Karpas-422 (cell line): ENCODE results near the gene BLVRA. TPM values are rescaled to one million over a fixed set of nuclear protein-coding genes. Genes with fewer than 3 reads are reported as not detected.

Source experiments
- DNase-seq: peaks from one replicate; pipeline ENCODE4 v3.0.0-alpha.2; 2015
- H2AFZ ChIP-seq: fragments of 200-600 bp; sonication (generic); 2 replicates; pipeline ENCODE4 v1.6.1; 2014; ENCODE audit warnings: antibody characterized with exemption, low read length, mixed read lengths
- H3K27ac ChIP-seq: fragments of 200-600 bp; sonication (generic); 2 replicates; pipeline ENCODE4 v1.5.1; 2014; ENCODE audit warnings: mild to moderate bottlenecking, low read length, moderate library complexity
- H3K27me3 ChIP-seq: fragments of 200-600 bp; sonication (generic); 2 replicates; pipeline ENCODE4 v1.6.1; 2014; ENCODE audit warnings: low read length, mixed read lengths
- H3K36me3 ChIP-seq: fragments of 200-600 bp; sonication (generic); 2 replicates; pipeline ENCODE4 v1.6.1; 2014; ENCODE audit warnings: low read length, mixed read lengths; ENCODE audit not compliant: insufficient read depth
- H3K4me1 ChIP-seq: fragments of 200-600 bp; sonication (generic); 2 replicates; pipeline ENCODE4 v1.6.1; 2014; ENCODE audit warnings: mild to moderate bottlenecking, low read length, mixed read lengths
- H3K4me2 ChIP-seq: fragments of 200-600 bp; sonication (generic); 2 replicates; pipeline ENCODE4 v1.6.1; 2014; ENCODE audit warnings: low read length, low read depth, mild to moderate bottlenecking; ENCODE audit not compliant: poor library complexity, severe bottlenecking
- H3K4me3 ChIP-seq: fragments of 200-600 bp; sonication (generic); 2 replicates; pipeline ENCODE4 v1.5.1; 2014; ENCODE audit warnings: mild to moderate bottlenecking, antibody characterized with exemption, low read length, mixed read lengths
- H3K79me2 ChIP-seq: fragments of 200-600 bp; sonication (generic); 2 replicates; pipeline ENCODE4 v1.6.1; 2014; ENCODE audit warnings: mild to moderate bottlenecking, low read length, mixed read lengths
- H3K9ac ChIP-seq: fragments of 200-600 bp; sonication (generic); 2 replicates; pipeline ENCODE4 v1.6.0; 2014; ENCODE audit warnings: low read length
- H3K9me2 ChIP-seq: fragments of 200-600 bp; sonication (generic), shearing (Covaris generic); replicated peaks from 2 replicates; pipeline ENCODE4 v1.6.0; 2014; ENCODE audit warnings: mild to moderate bottlenecking, low read length, moderate library complexity; ENCODE audit not compliant: insufficient read depth
- H3K9me3 ChIP-seq: fragments of 300-700, 200-600 bp; sonication (generic); 2 replicates; pipeline ENCODE4 v1.6.1; 2014; ENCODE audit warnings: low read length, mixed read lengths
- H4K20me1 ChIP-seq: fragments of 200-600 bp; sonication (generic); 2 replicates; pipeline ENCODE4 v1.6.1; 2014; ENCODE audit warnings: mild to moderate bottlenecking, antibody characterized with exemption, low read length, low read depth; ENCODE audit not compliant: insufficient read depth
- total RNA-seq: library from RNA; depleted of rRNA; stranded (reverse); fragments of >200 nt; shearing (Covaris generic); gene quantifications from 2 replicates; pipeline ENCODE4 v1.2.3, GENCODE V29; 2014; ENCODE audit warnings: low replicate concordance; rRNA removed

BLVRA gene
- total RNA-seq, 1 experiment from 2014 or later: not detected

DNA sequence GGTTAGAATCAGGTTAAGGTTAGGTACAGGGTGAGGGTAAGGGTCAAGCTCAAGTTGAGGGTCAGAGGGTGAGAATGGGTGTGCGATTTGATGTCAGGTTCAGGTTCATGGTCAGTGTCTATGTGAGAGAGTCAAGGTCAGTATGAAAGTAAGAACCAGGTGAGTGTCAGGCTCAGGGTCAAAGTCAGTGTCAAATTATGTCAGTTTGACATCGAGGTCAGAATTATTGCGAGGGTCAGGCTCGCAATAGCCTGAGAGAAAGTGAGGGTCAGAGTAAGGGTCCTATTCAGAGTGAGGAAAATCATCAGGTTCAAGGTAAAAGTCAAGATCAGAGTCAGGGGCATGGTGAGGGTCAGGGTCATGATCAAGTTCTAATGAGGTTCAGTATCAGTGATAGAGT, 97.8 kb downstream of the BLVRA start:
- no peaks in the 10 kb centered on the region for H3K9me3 ChIP-seq
- H2AFZ ChIP-seq: no peak overlapping the region
- H3K27me3 ChIP-seq: no peaks in the 10 kb centered on the region
- no peak overlapping the region for H3K27ac ChIP-seq
- no peaks in the 10 kb centered on the region for H3K9me2 ChIP-seq
- H3K4me3 ChIP-seq: no peak overlapping the region
- H3K79me2 ChIP-seq: no peaks in the 10 kb centered on the region
- no peaks in the 10 kb centered on the region for H3K36me3 ChIP-seq
- no peak overlapping the region for H3K4me2 ChIP-seq
- H4K20me1 ChIP-seq: no peaks in the 10 kb centered on the region
- H3K4me1 ChIP-seq: peaks cover 7% of the 10 kb centered on the region
- no peak for DNase-seq
- H3K9ac ChIP-seq: no peak overlapping the region

Other genes with a start within 250 kb of the BLVRA start
- 8.2 and 8.8 TPM in 2 replicates for gene STK17A, start 175.6 kb upstream of the BLVRA start, total RNA-seq
- 60.2 TPM in 2 replicates for gene COA1, start 29.2 kb upstream of the BLVRA start, total RNA-seq
- 94.1 and 100 TPM in 2 replicates for gene MRPS24, start 110.8 kb downstream of the BLVRA start, total RNA-seq
- gene URGCP, start 147.9 kb downstream of the BLVRA start, total RNA-seq: 30.7 and 34.2 TPM in 2 replicates
- 19.0 and 29.3 TPM in 2 replicates for gene UBE2D4, start 167.8 kb downstream of the BLVRA start, total RNA-seq
- not detected in 2 replicates for gene SPDYE1, start 239.2 kb downstream of the BLVRA start, total RNA-seq